Kidney epithelial cell (primary cell): Measurements from ENCODE around the gene SYNJ2. TPM values are rescaled to one million over a fixed set of nuclear protein-coding genes. Genes with fewer than 3 reads are reported as not detected.

Experiments used
- DNase-seq: peaks from one replicate; pipeline ENCODE4 v3.0.0-alpha.2; 2010; ENCODE audit warnings: low read depth
- H3K27me3 ChIP-seq: 2 replicates; pipeline ENCODE4 v1.6.0; 2011; ENCODE audit warnings: low read length; ENCODE audit not compliant: control insufficient read depth, insufficient read depth
- H3K36me3 ChIP-seq: 2 replicates; pipeline ENCODE4 v1.5.1; 2011; ENCODE audit warnings: low read length; ENCODE audit not compliant: control insufficient read depth, insufficient read depth
- H3K4me3 ChIP-seq: 2 replicates; pipeline ENCODE4 v1.5.1; 2011; ENCODE audit warnings: low read depth, mild to moderate bottlenecking, control low read depth, low read length
- total RNA-seq: library from RNA; depleted of rRNA; stranded (reverse); fragments of >200 nt; gene quantifications from 2 replicates; pipeline ENCODE4 v1.2.3, GENCODE V29; 2015
- TF ChIP-seq, protein P1 (sequence below): IDR thresholded peaks from 2 replicates; pipeline ENCODE4 v1.5.1; 2011; ENCODE audit warnings: mild to moderate bottlenecking, moderate library complexity, low read length, control low read depth, inconsistent platforms; ENCODE audit not compliant: insufficient read depth, poor library complexity, severe bottlenecking

Gene SYNJ2
- total RNA-seq, 1 donor from 2014 or later, result 14.3 TPM

- H3K36me3 ChIP-seq, result peaks cover 5% of the 10 kb centered on the region
- TF ChIP-seq, protein P1, sequence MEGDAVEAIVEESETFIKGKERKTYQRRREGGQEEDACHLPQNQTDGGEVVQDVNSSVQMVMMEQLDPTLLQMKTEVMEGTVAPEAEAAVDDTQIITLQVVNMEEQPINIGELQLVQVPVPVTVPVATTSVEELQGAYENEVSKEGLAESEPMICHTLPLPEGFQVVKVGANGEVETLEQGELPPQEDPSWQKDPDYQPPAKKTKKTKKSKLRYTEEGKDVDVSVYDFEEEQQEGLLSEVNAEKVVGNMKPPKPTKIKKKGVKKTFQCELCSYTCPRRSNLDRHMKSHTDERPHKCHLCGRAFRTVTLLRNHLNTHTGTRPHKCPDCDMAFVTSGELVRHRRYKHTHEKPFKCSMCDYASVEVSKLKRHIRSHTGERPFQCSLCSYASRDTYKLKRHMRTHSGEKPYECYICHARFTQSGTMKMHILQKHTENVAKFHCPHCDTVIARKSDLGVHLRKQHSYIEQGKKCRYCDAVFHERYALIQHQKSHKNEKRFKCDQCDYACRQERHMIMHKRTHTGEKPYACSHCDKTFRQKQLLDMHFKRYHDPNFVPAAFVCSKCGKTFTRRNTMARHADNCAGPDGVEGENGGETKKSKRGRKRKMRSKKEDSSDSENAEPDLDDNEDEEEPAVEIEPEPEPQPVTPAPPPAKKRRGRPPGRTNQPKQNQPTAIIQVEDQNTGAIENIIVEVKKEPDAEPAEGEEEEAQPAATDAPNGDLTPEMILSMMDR, result no peak
- DNase-seq, result no peak
These were observed 41.9 kb downstream of the SYNJ2 start for GRCh38 chr6:158023597-158023939.

GRCh38 chr6:158024566-158025297 lies 43.1 kb downstream of the SYNJ2 start:
- TF ChIP-seq, protein P1, result no peak
- Histone ChIP-seq H3K27me3 (no peaks in the 10 kb centered on the region), H3K36me3 (peaks cover 4% of the 10 kb centered on the region), H3K4me3 (no peak overlapping the region)
- no peak for DNase-seq

More at GRCh38 chr6:158023597-158023939, 41.9 kb downstream of the SYNJ2 start:
- H3K27me3 ChIP-seq, result no peaks in the 10 kb centered on the region
- no peak overlapping the region for H3K4me3 ChIP-seq

DNA sequence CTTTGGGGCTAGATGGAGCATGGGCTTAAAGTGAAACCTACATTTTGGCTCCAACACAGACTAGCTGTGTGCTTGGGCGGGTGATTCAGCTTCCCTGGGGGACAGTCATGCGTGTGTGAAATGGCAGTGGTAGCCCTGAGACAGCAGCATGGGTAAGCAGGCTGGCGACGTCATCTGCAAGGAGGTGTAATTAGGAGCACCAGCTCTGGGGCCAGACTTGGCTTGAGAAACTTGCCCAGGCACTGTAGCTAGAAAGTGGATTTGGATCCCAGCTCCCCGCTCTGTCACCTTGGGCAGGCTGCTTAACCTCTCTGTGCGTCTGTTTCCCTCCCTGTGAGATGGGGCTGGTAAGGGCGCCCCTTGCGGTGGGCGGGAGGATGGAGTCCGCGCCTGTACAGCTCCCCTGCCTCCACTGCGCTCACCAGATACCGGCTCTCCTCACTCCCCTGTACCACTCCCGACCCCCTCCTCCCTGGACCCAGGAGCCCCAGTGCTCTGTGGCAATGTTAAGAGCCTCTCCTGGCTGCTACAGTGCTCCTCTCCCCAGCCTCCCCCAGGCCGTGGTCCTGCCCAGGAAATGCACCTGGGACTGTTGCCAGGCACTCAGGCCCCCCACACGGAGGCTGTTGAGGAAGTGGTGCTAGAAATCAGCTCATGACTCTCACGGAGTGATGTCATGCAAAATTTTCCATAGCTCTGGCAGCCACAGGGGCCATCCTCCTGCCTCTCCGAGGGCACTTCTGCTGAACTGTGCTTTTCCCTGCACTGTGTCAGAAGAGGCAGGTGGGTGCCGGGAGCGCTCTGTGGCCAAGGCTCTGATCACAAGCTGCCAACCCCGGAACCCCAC lies 44.6 kb downstream of the SYNJ2 start:
- no peak overlapping the region for H3K4me3 ChIP-seq
- peak; percentile 96 for DNase-seq
- TF ChIP-seq, protein P1, result peak; percentile 56

GRCh38 chr6:158026901-158027589 lies 45.4 kb downstream of the SYNJ2 start:
- Histone ChIP-seq H3K27me3 (no peaks in the 10 kb centered on the region), H3K36me3 (no peaks in the 10 kb centered on the region), H3K4me3 (no peak overlapping the region)
- no peak for DNase-seq
- TF ChIP-seq, protein P1, result no peak

More for the DNA sequence above, 44.6 kb downstream of the SYNJ2 start:
- Histone ChIP-seq H3K36me3 (no peaks in the 10 kb centered on the region), H3K27me3 (no peaks in the 10 kb centered on the region)

DNA sequence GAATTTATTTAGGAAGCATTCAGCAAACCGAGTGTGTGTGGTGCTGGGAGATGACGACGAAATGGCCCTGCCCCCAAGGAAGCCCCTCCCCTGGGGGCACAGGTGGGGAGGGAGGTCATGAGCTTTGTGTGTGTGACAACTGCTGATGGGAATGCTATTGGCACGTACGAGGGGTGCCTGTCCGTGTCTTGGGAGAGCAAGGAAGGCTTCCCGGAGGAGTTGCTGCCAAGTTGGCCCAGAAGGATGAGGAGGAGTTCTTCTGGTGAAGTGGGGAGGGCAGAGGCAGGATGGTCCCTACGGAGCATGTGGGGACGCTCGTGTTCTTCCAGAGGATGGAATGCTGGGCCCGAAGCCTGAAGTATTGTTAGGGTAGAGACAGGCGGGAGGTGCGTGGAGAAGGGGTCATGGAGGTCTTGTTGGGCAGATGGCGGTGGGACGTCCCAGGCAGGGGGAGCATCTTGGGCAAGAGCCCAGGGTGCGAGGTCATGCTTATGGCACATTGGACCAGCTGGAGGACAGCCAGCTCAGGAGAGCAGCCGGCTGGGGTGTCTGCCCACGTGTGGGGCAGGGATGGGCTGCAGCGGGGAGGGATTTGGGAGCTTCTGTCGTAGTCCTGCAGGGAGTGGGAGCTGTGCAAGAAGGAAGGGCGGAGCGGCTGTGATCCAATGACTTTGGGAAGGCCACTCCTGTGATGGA lies 46.1 kb downstream of the SYNJ2 start:
- DNase-seq, result no peak
- TF ChIP-seq, protein P1, result no peak
- no peaks in the 10 kb centered on the region for H3K27me3 ChIP-seq

More for the DNA sequence above, 46.1 kb downstream of the SYNJ2 start:
- H3K36me3 ChIP-seq, result no peaks in the 10 kb centered on the region
- no peak overlapping the region for H3K4me3 ChIP-seq
